RWPE2 (cell line): Measurements from ENCODE around the gene KANK4.

Experiments used
- ATAC-seq: fragments of 200-7000 bp; cut with Tn5 transposase; 3 replicates; pipeline ENCODE4 v1.9.1; 2021; ENCODE audit warnings: low read depth
- DNase-seq: peaks from one replicate; pipeline ENCODE4 v3.0.0-alpha.2; 2020; ENCODE audit warnings: low spot score
- H3K27ac ChIP-seq: fragments of 450-650 bp; 2 replicates; pipeline ENCODE4 v1.5.1; 2017; ENCODE audit warnings: mild to moderate bottlenecking; ENCODE audit not compliant: poor library complexity, severe bottlenecking
- H3K27me3 ChIP-seq: fragments of 250-450 bp; sonication (Bioruptor Pico); 2 replicates; pipeline ENCODE4 v1.5.1; 2021; ENCODE audit warnings: mild to moderate bottlenecking, moderate library complexity; ENCODE audit not compliant: insufficient read depth, poor library complexity, severe bottlenecking
- H3K36me3 ChIP-seq: fragments of 250-450 bp; sonication (Bioruptor Pico); 2 replicates; pipeline ENCODE4 v1.5.1; 2020; ENCODE audit warnings: low read depth, mild to moderate bottlenecking, moderate library complexity
- H3K4me1 ChIP-seq: fragments of 250-450 bp; sonication (Bioruptor Pico); 2 replicates; pipeline ENCODE4 v1.5.1; 2021; ENCODE audit warnings: mild to moderate bottlenecking, moderate library complexity; ENCODE audit not compliant: insufficient read depth, poor library complexity, severe bottlenecking
- H3K4me3 ChIP-seq: fragments of 250-450 bp; sonication (Bioruptor Pico); 2 replicates; pipeline ENCODE4 v1.5.1; 2021; ENCODE audit warnings: mild to moderate bottlenecking, moderate library complexity; ENCODE audit not compliant: severe bottlenecking
- H3K9me3 ChIP-seq: fragments of 250-450 bp; sonication (Bioruptor Pico); 2 replicates; pipeline ENCODE4 v1.5.1; 2021; ENCODE audit warnings: mild to moderate bottlenecking, moderate library complexity; ENCODE audit not compliant: severe bottlenecking
- TF ChIP-seq, protein P1 (sequence below): fragments of 450-650 bp; IDR thresholded peaks from one replicate; pipeline ENCODE4 v1.5.1; 2017; ENCODE audit warnings: mild to moderate bottlenecking, moderate library complexity; ENCODE audit not compliant: poor library complexity, severe bottlenecking

Gene KANK4

DNA sequence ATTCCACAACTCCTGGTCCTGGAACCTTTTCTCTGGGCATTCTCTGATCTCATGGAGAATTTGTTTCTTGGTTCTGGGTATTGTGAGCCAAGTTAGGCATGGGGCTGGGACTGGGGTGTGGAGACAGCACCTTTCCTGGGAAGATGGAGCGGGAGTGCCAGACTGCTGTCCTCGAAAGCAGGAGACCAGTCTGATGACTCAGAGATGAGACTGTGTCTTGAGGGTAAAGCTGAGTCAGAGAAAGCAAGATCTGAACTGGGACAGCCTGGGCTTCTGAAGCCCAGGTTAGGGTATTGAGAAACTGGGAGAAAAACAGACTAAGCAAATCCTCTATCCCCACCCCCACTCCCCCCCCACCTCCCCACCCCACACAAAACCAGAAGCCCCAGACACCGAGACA lies 2.2 kb upstream of the KANK4 start:
- ATAC-seq: peak; percentile 83
- TF ChIP-seq, protein P1, sequence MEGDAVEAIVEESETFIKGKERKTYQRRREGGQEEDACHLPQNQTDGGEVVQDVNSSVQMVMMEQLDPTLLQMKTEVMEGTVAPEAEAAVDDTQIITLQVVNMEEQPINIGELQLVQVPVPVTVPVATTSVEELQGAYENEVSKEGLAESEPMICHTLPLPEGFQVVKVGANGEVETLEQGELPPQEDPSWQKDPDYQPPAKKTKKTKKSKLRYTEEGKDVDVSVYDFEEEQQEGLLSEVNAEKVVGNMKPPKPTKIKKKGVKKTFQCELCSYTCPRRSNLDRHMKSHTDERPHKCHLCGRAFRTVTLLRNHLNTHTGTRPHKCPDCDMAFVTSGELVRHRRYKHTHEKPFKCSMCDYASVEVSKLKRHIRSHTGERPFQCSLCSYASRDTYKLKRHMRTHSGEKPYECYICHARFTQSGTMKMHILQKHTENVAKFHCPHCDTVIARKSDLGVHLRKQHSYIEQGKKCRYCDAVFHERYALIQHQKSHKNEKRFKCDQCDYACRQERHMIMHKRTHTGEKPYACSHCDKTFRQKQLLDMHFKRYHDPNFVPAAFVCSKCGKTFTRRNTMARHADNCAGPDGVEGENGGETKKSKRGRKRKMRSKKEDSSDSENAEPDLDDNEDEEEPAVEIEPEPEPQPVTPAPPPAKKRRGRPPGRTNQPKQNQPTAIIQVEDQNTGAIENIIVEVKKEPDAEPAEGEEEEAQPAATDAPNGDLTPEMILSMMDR: no peak

DNA sequence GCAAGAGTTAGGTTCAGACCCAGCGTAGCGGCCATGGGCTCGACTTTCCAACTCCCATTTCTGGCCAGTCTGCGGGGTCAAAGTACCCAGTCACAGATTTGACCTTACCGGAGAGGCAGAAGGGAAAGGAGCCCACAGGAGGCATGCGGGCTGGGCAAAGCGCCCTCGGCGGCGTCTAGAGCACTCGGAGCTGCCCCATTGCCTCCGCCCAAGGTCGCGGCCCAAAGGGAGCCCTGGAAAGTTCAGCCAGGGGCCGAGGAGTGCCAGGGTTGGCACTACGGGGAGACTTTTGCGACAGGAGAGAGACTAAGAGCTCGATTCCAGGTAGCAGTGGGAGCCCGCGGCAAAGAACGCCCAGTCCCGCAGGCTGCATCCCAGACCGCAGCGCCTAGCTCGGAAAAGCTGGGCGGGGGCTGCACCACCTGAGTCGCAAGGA lies 896 bp downstream of the KANK4 start:
- peak overlapping the region; percentile 34 for H3K4me3 ChIP-seq
- peaks cover 6% of the 10 kb centered on the region for H3K27me3 ChIP-seq
- H3K4me1 ChIP-seq: peaks cover 8% of the 10 kb centered on the region
- ATAC-seq (no peak), DNase-seq (no peak)
- H3K36me3 ChIP-seq: no peaks in the 10 kb centered on the region
- TF ChIP-seq, protein P1: no peak
- no peaks in the 10 kb centered on the region for H3K9me3 ChIP-seq
- H3K27ac ChIP-seq: peak overlapping the region; percentile 37

More for the DNA sequence above, 2.2 kb upstream of the KANK4 start:
- peaks cover 21% of the 10 kb centered on the region for H3K4me1 ChIP-seq
- peak overlapping the region; percentile 92 for H3K27ac ChIP-seq
- peak; percentile 85 for DNase-seq
- no peaks in the 10 kb centered on the region for H3K9me3 ChIP-seq
- peaks cover 6% of the 10 kb centered on the region for H3K27me3 ChIP-seq
- H3K36me3 ChIP-seq: no peaks in the 10 kb centered on the region
- H3K4me3 ChIP-seq: no peak overlapping the region

DNA sequence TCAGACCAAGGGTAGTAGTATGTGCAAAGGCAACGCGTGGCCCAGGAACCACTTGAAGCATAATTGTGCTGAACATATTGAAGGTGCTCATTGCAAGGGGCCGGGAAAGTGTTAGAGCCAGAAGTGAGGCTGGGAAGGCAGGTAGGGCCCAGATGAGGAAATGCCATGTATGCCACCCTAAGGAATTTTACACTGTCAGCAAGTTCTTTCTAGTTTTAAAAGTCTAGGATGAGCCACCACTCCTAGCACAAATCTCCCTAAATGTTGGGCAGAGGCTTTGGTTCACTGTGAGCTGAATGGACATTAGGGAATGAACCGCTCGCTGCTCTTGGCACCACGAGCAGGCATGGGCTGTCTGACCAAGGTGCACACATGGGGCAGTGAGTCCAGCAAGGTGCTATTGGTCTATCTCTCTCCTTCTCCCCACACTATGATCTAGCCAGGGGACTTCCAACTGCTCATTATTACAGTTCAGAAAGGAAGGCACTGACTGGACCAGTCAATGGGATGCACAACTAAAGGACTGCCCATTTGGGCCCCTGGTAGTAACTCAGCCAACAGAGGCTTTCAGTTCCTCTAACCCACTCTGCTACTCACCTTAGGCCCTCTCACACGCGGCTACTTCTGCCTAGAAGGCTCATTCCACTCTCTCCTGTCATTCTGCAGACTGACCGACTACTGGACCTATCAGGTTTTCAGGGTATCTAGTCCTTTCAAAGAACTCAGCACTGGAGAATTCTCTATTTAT lies 2.0 kb downstream of the KANK4 start:
- no peaks in the 10 kb centered on the region for H3K36me3 ChIP-seq
- peaks cover 6% of the 10 kb centered on the region for H3K27me3 ChIP-seq
- ATAC-seq (no peak), DNase-seq (no peak)
- peaks cover 8% of the 10 kb centered on the region for H3K4me1 ChIP-seq
- no peaks in the 10 kb centered on the region for H3K9me3 ChIP-seq
- no peak overlapping the region for H3K27ac ChIP-seq
- H3K4me3 ChIP-seq: no peak overlapping the region
- TF ChIP-seq, protein P1: no peak

DNA sequence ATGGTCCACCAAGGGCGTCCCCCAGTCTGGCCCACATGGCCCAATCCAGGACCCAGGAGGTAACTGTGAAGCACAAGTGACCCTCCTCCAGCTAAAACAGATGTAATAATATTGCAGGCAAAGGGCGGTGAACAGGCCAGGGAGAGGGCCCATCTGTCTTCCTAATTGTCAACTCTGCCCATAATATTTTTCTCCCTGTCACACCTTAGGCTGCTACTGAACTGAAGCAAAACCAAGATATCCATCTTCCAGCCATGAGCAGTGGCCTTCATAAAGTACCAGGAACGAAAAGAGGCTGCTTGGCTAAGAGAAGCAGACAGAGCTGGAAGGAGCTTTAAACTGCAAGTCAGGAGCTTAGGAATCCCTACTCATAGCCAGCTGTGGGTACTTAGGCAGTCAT lies 3.1 kb downstream of the KANK4 start:
- TF ChIP-seq, protein P1: no peak
- Histone ChIP-seq H3K4me3 (no peak overlapping the region), H3K9me3 (no peaks in the 10 kb centered on the region), H3K4me1 (peaks cover 1% of the 10 kb centered on the region), H3K27ac (no peak overlapping the region), H3K27me3 (peaks cover 6% of the 10 kb centered on the region), H3K36me3 (no peaks in the 10 kb centered on the region)
- ATAC-seq (no peak), DNase-seq (no peak)

DNA sequence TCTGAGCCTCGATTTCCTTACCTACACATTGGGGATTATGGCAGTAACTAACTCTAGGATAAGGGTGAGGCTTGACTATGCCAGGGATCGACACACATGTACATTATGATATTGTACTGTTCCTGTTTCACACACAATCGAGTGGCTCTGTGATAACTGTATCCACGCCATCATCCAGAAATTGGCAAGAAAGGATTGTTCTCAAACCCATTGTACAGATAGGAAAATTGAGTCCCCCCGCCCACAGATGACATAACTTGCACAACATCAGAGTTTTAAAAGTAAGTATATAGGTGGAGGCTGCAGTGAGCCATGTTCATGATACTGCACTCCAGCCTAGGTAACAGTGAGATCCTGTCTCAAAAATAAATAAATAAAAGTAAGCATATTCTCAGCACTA lies 3.8 kb downstream of the KANK4 start:
- ATAC-seq (no peak), DNase-seq (no peak)
- TF ChIP-seq, protein P1: no peak
- H3K36me3 ChIP-seq: no peaks in the 10 kb centered on the region
- peaks cover 6% of the 10 kb centered on the region for H3K27me3 ChIP-seq
- H3K9me3 ChIP-seq: no peaks in the 10 kb centered on the region
- no peak overlapping the region for H3K4me3 ChIP-seq
- H3K4me1 ChIP-seq: no peaks in the 10 kb centered on the region
- H3K27ac ChIP-seq: no peak overlapping the region
